Testis (tissue), 3 donors: ENCODE results near the gene CLEC14A. TPM values are rescaled to one million over a fixed set of nuclear protein-coding genes. Genes with fewer than 3 reads are reported as not detected.

Experiments used
- DNase-seq: peaks from one replicate; pipeline ENCODE4 v3.0.0-alpha.2; 2019
- H3K27ac ChIP-seq, 2 donors: fragments of 200-600 bp; sonication (generic); one replicate each; pipeline ENCODE4 v1.5.1; 2019
- H3K27me3 ChIP-seq: fragments of 200-600 bp; sonication (generic); one replicate; pipeline ENCODE4 v1.5.1; 2019
- H3K36me3 ChIP-seq: fragments of 200-600 bp; sonication (generic); one replicate; pipeline ENCODE4 v1.5.1; 2017; ENCODE audit warnings: low read depth; ENCODE audit errors: missing control alignments
- H3K4me1 ChIP-seq: fragments of 200-600 bp; sonication (generic); one replicate; pipeline ENCODE4 v1.5.1; 2019
- H3K4me3 ChIP-seq, 2 donors: fragments of 200-600 bp; sonication (generic); one replicate each; pipeline ENCODE4 v1.5.1; 2017 to 2019
- H3K9me3 ChIP-seq: fragments of 200-600 bp; sonication (generic); one replicate; pipeline ENCODE4 v1.5.1; 2017
- CTCF ChIP-seq, 3 experiments: fragments of 450-650 bp in 2 of 3; fragments of 200-600 bp in 1 of 3; sonication (generic) in 1 of 3; IDR thresholded peaks; one replicate each; pipeline ENCODE4 v1.5.1; 2016 to 2019; ENCODE audit warnings: antibody characterized with exemption in 3 of 3, mild to moderate bottlenecking in 2 of 3, moderate library complexity in 1 of 3
- POLR2A ChIP-seq: fragments of 450-650 bp; IDR thresholded peaks from one replicate; pipeline ENCODE4 v1.6.1; 2017; ENCODE audit warnings: antibody characterized with exemption, mild to moderate bottlenecking, moderate library complexity
- WGBS, 2 donors: methylation state at CpG; one replicate each; pipeline ENCODE4 v1.1.5; 2018; 5-methylcytosine and 5-hydroxymethylcytosine counted together
- intact Hi-C: fragments of 100-400 bp; cut with DNase I; formaldehyde crosslinking; loops from one replicate; pipeline ENCODE4 v1.15.1; 2023; ENCODE audit warnings: low total_unique reads
- polyA plus RNA-seq: library from polyadenylated mRNA; stranded (reverse); fragments of 350-450 nt; fragmentation: Illumina TruSeq; extraction: RNeasy Lipid Tissue Mini Kit (QIAGEN cat#74804); gene quantifications from one replicate; pipeline ENCODE4 v1.2.3, GENCODE V29; 2014; ENCODE audit warnings: low read depth, low replicate concordance; ENCODE audit not compliant: insufficient read depth
- total RNA-seq, 2 donors: library from RNA; depleted of rRNA; stranded (reverse); fragments of >200 nt; gene quantifications; one replicate each; pipeline ENCODE4 v1.2.3, GENCODE V29; 2016

Gene CLEC14A
- total and polyA plus RNA-seq, 3 donors from 2014 or later: 7.9 to 11.4 (median 9.7) TPM

- no peaks in the 10 kb centered on the region for H3K27me3 ChIP-seq
- H3K27ac ChIP-seq: no peak overlapping the region
- no peaks in the 10 kb centered on the region for H3K9me3 ChIP-seq
- H3K36me3 ChIP-seq: no peaks in the 10 kb centered on the region
- WGBS, 2 donors: 80 to 90% methylated on average over 4 of the region's 4 CpGs
- H3K4me3 ChIP-seq: no peak overlapping the region
- no peaks in the 10 kb centered on the region for H3K4me1 ChIP-seq
- no peak for DNase-seq
- TF ChIP-seq CTCF (IDR thresholded peaks at IDR 0.05) (no peak), POLR2A (no peak)
- intact Hi-C loops: no loop called here
Measured at GRCh38 chr14:38252066-38252710, 3.7 kb downstream of the CLEC14A start.

- intact Hi-C loops: no loop called here
- Histone ChIP-seq H3K9me3 (no peaks in the 10 kb centered on the region), H3K36me3 (no peaks in the 10 kb centered on the region), H3K27ac (no peak overlapping the region), H3K4me1 (no peaks in the 10 kb centered on the region), H3K27me3 (no peaks in the 10 kb centered on the region), H3K4me3 (no peak overlapping the region)
- DNase-seq: no peak
- no peak for TF ChIP-seq POLR2A
- TF ChIP-seq CTCF (IDR thresholded peaks at IDR 0.05): no peak
Measured at GRCh38 chr14:38250331-38250730, 5.6 kb downstream of the CLEC14A start.

GRCh38 chr14:38248321-38249028 is 7.4 kb downstream of the CLEC14A start:
- Histone ChIP-seq H3K4me3 (no peak overlapping the region), H3K27ac (no peak overlapping the region), H3K36me3 (no peaks in the 10 kb centered on the region), H3K27me3 (no peaks in the 10 kb centered on the region), H3K9me3 (no peaks in the 10 kb centered on the region), H3K4me1 (no peaks in the 10 kb centered on the region)
- 94 to 99% methylated on average over 3 of the region's 3 CpGs for WGBS, 2 donors
- intact Hi-C loops: no loop called here
- TF ChIP-seq CTCF (IDR thresholded peaks at IDR 0.05) (no peak), POLR2A (no peak)
- no peak for DNase-seq

GRCh38 chr14:38243696-38244240 is 12.1 kb downstream of the CLEC14A start:
- no peak for DNase-seq
- Histone ChIP-seq H3K27me3 (no peaks in the 10 kb centered on the region), H3K4me3 (no peak overlapping the region), H3K36me3 (no peaks in the 10 kb centered on the region), H3K4me1 (no peaks in the 10 kb centered on the region), H3K9me3 (no peaks in the 10 kb centered on the region), H3K27ac (no peak overlapping the region)
- 63 to 68% methylated on average over 1 of the region's 1 CpG for WGBS, 2 donors
- no peak for TF ChIP-seq POLR2A
- TF ChIP-seq CTCF (IDR thresholded peaks at IDR 0.05): no peak
- intact Hi-C loops: no loop called here
